Measurements from ENCODE around the gene EMP2. TPM values are rescaled to one million over a fixed set of nuclear protein-coding genes. Genes with fewer than 3 reads are reported as not detected.

The EMP2 gene
- total RNA-seq, 1 donor: 31.1 TPM

DNA sequence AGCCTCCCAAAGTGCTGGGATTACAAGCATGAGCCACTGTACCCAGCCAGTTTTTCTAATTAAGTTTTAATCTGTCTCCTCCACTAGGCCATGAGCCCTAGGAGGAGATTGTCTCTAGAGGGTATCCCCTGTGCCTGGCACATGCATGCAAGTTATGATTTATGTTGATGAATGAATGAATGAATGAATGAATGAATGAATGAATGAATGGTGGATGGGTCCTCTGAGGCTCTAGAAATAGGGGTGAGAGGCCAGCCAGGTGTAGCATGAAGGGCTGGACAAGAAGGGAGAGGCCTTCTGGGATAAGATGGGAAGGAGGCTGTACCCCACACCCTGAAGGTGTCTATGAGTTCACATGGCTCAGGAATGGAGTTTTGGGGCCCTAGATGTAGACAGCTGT is 48.8 kb downstream of the EMP2 start:
- TF ChIP-seq, protein P1, sequence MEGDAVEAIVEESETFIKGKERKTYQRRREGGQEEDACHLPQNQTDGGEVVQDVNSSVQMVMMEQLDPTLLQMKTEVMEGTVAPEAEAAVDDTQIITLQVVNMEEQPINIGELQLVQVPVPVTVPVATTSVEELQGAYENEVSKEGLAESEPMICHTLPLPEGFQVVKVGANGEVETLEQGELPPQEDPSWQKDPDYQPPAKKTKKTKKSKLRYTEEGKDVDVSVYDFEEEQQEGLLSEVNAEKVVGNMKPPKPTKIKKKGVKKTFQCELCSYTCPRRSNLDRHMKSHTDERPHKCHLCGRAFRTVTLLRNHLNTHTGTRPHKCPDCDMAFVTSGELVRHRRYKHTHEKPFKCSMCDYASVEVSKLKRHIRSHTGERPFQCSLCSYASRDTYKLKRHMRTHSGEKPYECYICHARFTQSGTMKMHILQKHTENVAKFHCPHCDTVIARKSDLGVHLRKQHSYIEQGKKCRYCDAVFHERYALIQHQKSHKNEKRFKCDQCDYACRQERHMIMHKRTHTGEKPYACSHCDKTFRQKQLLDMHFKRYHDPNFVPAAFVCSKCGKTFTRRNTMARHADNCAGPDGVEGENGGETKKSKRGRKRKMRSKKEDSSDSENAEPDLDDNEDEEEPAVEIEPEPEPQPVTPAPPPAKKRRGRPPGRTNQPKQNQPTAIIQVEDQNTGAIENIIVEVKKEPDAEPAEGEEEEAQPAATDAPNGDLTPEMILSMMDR (IDR thresholded peaks at IDR 0.05; ENCODE audit: insufficient read depth, low read length): no peak
- H3K4me3 ChIP-seq (ENCODE audit: low read depth, low read length): no peak overlapping the region
- DNase-seq (ENCODE audit: low read depth): no peak

DNA sequence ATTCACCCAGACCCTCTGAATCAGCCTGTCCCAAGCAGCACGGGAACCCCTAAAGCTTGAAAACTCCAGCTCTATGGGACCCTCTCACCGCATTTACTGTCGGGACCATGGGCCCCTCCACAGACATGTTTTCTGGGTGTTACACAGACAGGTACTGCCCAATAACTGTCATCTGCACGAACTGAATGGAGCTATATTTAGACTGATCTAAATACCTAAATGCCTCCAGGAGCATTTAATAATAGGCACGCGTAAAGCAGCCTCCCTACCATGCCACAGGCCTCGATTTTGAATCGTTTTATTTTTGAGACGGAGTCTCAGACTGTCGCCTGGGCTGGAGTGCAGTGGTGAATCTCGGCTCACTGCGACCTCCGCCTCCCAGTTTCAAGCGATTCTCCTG is 49.7 kb downstream of the EMP2 start:
- H3K4me3 ChIP-seq (ENCODE audit: low read depth, low read length): no peak overlapping the region
- TF ChIP-seq, protein P1 (IDR thresholded peaks at IDR 0.05; ENCODE audit: insufficient read depth, low read length): no peak
- DNase-seq (ENCODE audit: low read depth): no peak

- TF ChIP-seq, protein P1 (IDR thresholded peaks at IDR 0.05; ENCODE audit: insufficient read depth, low read length): no peak
- DNase-seq (ENCODE audit: low read depth): no peak
- no peak overlapping the region for H3K4me3 ChIP-seq (ENCODE audit: low read depth, low read length)
Observed at GRCh38 chr16:10529895-10530669, 50.3 kb downstream of the EMP2 start.

DNA sequence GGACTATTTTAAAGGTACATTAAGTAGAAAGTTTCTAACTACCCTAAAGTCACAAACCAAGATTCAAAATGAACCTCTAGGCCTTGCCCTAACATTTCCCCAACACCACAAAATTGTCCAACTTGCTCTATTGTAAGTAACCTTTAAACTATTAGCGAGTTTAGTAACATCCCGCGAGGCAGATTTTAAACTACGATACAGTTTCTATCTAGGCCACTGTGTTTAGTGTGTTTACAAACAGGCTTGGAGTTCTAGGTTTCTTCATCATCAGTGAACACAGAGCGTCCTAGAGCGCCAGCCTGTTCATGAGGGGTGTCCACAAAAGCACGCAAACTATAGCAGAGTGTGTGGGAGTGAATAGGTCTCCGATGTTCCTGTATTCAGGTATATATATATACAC is 51.8 kb downstream of the EMP2 start:
- no peak for DNase-seq (ENCODE audit: low read depth)
- TF ChIP-seq, protein P1 (IDR thresholded peaks at IDR 0.05; ENCODE audit: insufficient read depth, low read length): no peak
- no peak overlapping the region for H3K4me3 ChIP-seq (ENCODE audit: low read depth, low read length)

- H3K4me3 ChIP-seq (ENCODE audit: low read depth, low read length): no peak overlapping the region
- TF ChIP-seq, protein P1 (IDR thresholded peaks at IDR 0.05; ENCODE audit: insufficient read depth, low read length): no peak
- DNase-seq (ENCODE audit: low read depth): no peak
Observed at GRCh38 chr16:10526962-10527361, 53.4 kb downstream of the EMP2 start.

GRCh38 chr16:10525214-10525825 is 55.1 kb downstream of the EMP2 start:
- no peak overlapping the region for H3K4me3 ChIP-seq (ENCODE audit: low read depth, low read length)
- no peak for DNase-seq (ENCODE audit: low read depth)
- TF ChIP-seq, protein P1 (IDR thresholded peaks at IDR 0.05; ENCODE audit: insufficient read depth, low read length): no peak

Measured in fibroblast of the aortic adventitia (primary cell).